A673 (cell line): Measurements from ENCODE around the gene GTF3C5. TPM values are rescaled to one million over a fixed set of nuclear protein-coding genes. Genes with fewer than 3 reads are reported as not detected.

ENCODE experiments used
- BruUV-seq: library from RNA; stranded (reverse); fragments of 400-500 nt; replicated peaks from 2 replicates; lab custom pipeline; 2021; lab: Mats Ljungman, UMichigan
- CTCF ChIA-PET: fragments of 300-600 bp; sonication (Branson Sonifier 250); formaldehyde crosslinking; loops from one replicate; lab custom pipeline; 2022; ENCODE audit warnings: antibody characterized with exemption; lab: Charles Lee
- POLR2A ChIA-PET: fragments of 300-600 bp; sonication (Branson Sonifier 250); formaldehyde crosslinking; loops from one replicate; lab custom pipeline; 2022; ENCODE audit warnings: antibody characterized with exemption; ENCODE audit not compliant: low non-redundant PET; lab: Charles Lee
- DNase-seq: peaks from one replicate; pipeline ENCODE4 v3.0.0-alpha.2; 2015; ENCODE audit warnings: low spot score
- H3K27ac ChIP-seq: fragments of 200-600 bp; sonication (generic); 2 replicates; pipeline ENCODE4 v1.5.1; 2016; ENCODE audit warnings: mixed run types, low read depth, mild to moderate bottlenecking, mixed read lengths, antibody characterized with exemption, low read length; ENCODE audit not compliant: poor library complexity, severe bottlenecking
- H3K27me3 ChIP-seq: fragments of 200-600 bp; sonication (generic); replicated peaks from 2 replicates; pipeline ENCODE4 v1.6.1; 2017; ENCODE audit warnings: mixed run types, low read depth, mild to moderate bottlenecking, mixed read lengths, antibody characterized with exemption, low read length; ENCODE audit not compliant: insufficient read depth, poor library complexity
- H3K36me3 ChIP-seq: fragments of 200-600 bp; sonication (generic); 2 replicates; pipeline ENCODE4 v1.6.1; 2016; ENCODE audit warnings: mixed run types, mild to moderate bottlenecking, mixed read lengths, antibody characterized with exemption, low read length; ENCODE audit not compliant: insufficient read depth, poor library complexity, severe bottlenecking
- H3K4me1 ChIP-seq: fragments of 200-600 bp; sonication (generic); 2 replicates; pipeline ENCODE4 v1.6.1; 2017; ENCODE audit warnings: mixed run types, mild to moderate bottlenecking, mixed read lengths, antibody characterized with exemption, low read length; ENCODE audit not compliant: insufficient read depth, poor library complexity, severe bottlenecking
- H3K4me3 ChIP-seq: fragments of 200-600 bp; sonication (generic); 2 replicates; pipeline ENCODE4 v1.5.1; 2016; ENCODE audit warnings: low read depth, mixed run types, mild to moderate bottlenecking, mixed read lengths, low read length; ENCODE audit not compliant: poor library complexity, severe bottlenecking
- H3K9me3 ChIP-seq: fragments of 200-600 bp; sonication (generic); 2 replicates; pipeline ENCODE4 v1.6.1; 2016; ENCODE audit warnings: mixed run types, low read depth, mild to moderate bottlenecking, mixed read lengths, antibody characterized with exemption, low read length; ENCODE audit not compliant: poor library complexity, severe bottlenecking
- EZH2 ChIP-seq: fragments of 200-600 bp; sonication (generic); IDR thresholded peaks from 2 replicates; pipeline ENCODE4 v1.6.1; 2017; ENCODE audit warnings: borderline replicate concordance, low read depth, mild to moderate bottlenecking, mixed read lengths, antibody characterized with exemption, low read length; ENCODE audit not compliant: poor library complexity, severe bottlenecking
- intact Hi-C: fragments of 100-400 bp; cut with micrococcal nuclease; formaldehyde crosslinking; loops from one replicate; pipeline ENCODE4 v1.10.0; 2022; ENCODE audit not compliant: unreplicated experiment
- total RNA-seq: library from RNA; stranded (reverse); gene quantifications from 2 replicates; pipeline ENCODE4 v1.2.3, GENCODE V29; 2021
- TF ChIP-seq, protein P1 (sequence below): fragments of 300-800, 200-600 bp; sonication (generic); conservative IDR thresholded peaks from 2 replicates; pipeline ENCODE4 v1.5.1; 2017; ENCODE audit warnings: low read depth, mild to moderate bottlenecking, antibody characterized with exemption, low read length, moderate library complexity, mixed read lengths

The GTF3C5 gene
- total RNA-seq, 1 experiment from 2014 or later: 99.9 TPM

DNA sequence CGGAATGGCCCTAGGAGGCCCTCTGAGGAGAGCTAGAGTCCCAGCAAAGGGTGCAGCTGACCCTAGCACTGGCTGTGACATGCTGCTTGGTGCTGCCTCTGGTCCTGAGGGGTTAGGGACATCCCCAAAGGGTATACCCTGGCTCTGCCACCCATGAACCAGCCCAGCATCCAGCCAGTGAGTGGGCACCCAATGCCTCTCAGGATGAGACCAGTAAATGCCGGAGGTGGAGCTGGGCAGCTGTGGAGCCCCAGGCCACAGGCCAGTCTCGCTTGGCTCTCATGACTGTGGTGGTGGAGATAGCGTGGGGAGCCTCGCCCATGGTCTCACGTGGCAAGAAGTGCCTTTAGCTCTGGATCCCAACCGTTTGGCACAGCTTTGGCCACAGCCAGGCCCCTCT is 27.3 kb downstream of the GTF3C5 start:
- Histone ChIP-seq H3K27ac (no peak overlapping the region), H3K4me1 (no peaks in the 10 kb centered on the region), H3K9me3 (no peaks in the 10 kb centered on the region), H3K27me3 (no peaks in the 10 kb centered on the region), H3K4me3 (no peak overlapping the region), H3K36me3 (peaks cover 37% of the 10 kb centered on the region)
- intact Hi-C loops: no loop called here
- ChIA-PET CTCF (no interaction called here), POLR2A (no interaction called here)
- no peak for TF ChIP-seq EZH2
- TF ChIP-seq, protein P1, sequence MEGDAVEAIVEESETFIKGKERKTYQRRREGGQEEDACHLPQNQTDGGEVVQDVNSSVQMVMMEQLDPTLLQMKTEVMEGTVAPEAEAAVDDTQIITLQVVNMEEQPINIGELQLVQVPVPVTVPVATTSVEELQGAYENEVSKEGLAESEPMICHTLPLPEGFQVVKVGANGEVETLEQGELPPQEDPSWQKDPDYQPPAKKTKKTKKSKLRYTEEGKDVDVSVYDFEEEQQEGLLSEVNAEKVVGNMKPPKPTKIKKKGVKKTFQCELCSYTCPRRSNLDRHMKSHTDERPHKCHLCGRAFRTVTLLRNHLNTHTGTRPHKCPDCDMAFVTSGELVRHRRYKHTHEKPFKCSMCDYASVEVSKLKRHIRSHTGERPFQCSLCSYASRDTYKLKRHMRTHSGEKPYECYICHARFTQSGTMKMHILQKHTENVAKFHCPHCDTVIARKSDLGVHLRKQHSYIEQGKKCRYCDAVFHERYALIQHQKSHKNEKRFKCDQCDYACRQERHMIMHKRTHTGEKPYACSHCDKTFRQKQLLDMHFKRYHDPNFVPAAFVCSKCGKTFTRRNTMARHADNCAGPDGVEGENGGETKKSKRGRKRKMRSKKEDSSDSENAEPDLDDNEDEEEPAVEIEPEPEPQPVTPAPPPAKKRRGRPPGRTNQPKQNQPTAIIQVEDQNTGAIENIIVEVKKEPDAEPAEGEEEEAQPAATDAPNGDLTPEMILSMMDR: no peak
- DNase-seq: no peak
- TSS peak; percentile 93 for BruUV-seq

DNA sequence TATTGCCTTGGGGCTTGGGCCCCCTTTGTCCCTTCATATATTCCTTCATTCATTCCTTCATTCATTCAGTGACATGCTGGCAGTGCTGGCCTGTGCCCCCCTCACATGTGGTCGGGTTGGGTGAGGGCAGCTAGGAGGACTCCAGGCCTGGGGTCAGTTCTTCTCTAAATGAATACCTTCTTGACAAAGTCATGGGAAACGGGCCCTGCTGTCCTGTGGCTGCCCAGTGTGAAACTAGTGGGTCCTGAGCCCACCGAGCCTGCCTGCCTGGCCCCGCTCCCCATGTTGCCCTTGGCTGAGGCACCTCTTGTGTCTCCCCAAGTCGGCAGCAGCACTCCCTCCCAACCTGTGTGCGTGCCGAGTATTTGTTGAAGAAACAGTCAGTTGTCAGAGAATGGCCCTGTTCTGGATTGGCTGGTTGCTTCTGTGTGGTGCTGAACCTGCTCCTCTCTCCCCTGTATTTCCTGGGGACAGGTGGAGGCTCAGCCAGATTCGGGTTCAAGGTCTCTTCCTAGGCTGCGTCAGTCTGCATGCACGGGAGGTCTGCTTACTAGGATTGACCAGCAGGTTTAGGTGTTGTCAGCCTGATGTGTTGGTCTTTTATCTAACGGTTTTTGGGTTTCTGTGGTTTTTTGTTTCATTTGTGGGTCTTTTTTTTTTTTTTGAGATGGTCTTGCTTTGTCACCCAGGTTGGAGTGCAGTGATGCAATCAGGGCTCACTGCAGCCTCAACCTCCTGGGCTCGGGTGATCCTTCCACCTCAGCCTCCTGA is 27.9 kb downstream of the GTF3C5 start:
- Histone ChIP-seq H3K27ac (no peak overlapping the region), H3K4me1 (no peaks in the 10 kb centered on the region), H3K9me3 (no peaks in the 10 kb centered on the region), H3K27me3 (no peaks in the 10 kb centered on the region), H3K4me3 (no peak overlapping the region), H3K36me3 (peaks cover 30% of the 10 kb centered on the region)
- POLR2A ChIA-PET: no interaction called here
- no peak for DNase-seq
- CTCF ChIA-PET: no interaction called here
- intact Hi-C loops: no loop called here
- BruUV-seq: no TSS peak
- no peak for TF ChIP-seq EZH2
- TF ChIP-seq, protein P1: no peak

DNA sequence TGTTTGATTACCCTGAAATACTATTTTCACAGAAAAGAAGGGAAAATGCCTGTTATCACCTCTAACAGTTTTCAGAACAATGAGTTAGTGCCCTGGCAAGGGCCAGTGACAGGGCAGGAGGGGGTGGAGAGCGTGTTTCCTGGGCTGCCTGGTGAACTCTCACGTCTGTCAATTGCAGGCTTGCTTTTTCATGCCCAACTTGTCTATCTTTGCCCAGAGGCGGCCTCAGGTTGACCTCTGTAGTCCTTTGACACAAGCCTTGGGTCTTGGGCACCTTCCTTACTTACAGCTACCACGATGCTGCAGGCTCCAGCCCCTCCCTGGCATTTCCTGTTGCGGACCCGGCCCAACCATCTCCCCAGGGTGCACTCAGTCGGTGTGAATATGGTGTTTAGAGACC is 28.8 kb downstream of the GTF3C5 start:
- H3K27ac ChIP-seq: no peak overlapping the region

More for the DNA sequence above, 28.8 kb downstream of the GTF3C5 start:
- peaks cover 21% of the 10 kb centered on the region for H3K36me3 ChIP-seq
- intact Hi-C loops: no loop called here
- no peak overlapping the region for H3K4me3 ChIP-seq
- BruUV-seq: no TSS peak
- no peak for TF ChIP-seq EZH2
- TF ChIP-seq, protein P1: no peak
- ChIA-PET POLR2A (no interaction called here), CTCF (no interaction called here)
- H3K9me3 ChIP-seq: no peaks in the 10 kb centered on the region
- no peaks in the 10 kb centered on the region for H3K4me1 ChIP-seq
- no peaks in the 10 kb centered on the region for H3K27me3 ChIP-seq
- DNase-seq: no peak
